CD1c-positive myeloid dendritic cell (primary cell): Measurements from ENCODE around the gene ZIC3.

Experiments
- DNase-seq: peaks from one replicate; pipeline ENCODE4 v3.0.0-alpha.2; 2016; ENCODE audit errors: extremely low spot score

The ZIC3 gene

GRCh38 chrX:137574102-137574783 is 8.3 kb downstream of the ZIC3 start:
- no peak for DNase-seq

DNA sequence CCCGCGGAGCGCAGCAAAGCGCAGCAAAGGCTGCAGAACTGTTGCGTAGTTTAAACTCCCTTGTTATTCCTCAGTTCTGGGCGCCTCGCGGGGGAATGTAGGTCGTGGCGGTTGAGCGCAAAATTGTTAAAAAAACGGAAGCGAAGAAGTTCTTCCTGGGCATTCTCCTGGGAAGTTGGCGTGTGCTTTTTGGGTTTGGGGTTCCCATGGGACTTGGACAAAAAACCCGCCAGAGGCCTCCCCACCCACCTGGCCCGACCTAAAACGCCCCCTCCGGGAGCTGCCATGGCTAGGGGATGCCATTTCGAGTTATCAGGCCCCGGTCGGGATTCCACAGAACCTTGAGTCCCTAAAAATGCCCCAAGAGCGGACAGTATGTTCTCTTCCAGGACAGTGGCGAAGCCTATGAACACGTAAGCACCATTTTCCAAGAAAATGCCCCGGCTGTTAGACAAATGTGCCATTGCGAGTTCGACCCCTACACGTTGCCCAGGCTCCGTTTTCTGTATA is 8.9 kb downstream of the ZIC3 start:
- no peak for DNase-seq

DNA sequence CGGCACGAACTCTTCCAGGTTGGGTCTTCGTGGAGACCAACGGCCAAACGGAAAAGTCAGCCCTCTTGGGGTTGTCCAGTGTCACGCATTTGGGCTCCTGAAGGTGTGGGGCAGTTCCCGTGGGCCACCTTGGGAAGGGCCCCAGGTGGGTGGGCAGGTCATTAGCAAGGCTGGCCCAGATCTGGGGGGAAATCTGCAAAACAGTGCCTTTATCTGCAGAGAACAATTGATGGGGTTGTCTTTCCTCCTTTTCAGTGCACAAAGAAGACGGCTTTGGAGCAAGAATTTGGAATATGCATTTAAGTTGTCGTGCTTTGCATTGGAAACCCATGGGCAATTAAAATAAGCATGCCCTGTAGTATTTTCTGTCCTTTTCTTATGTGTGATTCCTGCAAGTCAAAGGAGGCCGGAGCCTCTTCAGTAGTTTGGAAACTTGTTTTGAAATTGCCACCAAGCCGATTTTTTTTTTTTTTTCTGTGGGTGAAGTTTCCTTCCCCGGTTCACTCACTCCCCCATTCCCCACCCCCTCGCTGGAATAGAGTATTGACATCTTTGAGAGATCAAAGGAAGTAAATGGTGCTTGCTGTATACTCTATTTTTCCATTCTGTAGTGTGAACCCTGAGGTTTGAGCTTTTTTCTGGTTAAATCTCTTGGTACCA is 9.8 kb downstream of the ZIC3 start:
- no peak for DNase-seq

DNA sequence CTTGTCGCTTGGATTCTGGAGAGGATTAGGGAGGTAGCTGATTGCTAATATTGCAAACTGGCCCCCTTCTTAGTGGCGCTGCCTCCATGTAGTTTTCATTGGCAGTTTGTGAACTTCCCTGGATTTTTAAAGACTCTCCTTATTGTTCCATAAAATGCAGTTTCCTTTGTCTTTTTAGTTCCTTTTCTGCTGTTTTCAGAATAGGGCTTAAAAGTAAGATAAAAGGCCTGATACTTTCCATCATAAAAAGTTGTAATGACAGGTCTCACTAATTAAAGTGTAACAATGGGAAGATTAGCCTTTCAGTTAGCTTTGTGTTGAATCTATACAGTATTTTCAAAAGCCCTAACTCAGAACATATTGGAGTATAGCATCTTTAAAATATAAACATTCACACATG is 21.2 kb downstream of the ZIC3 start:
- DNase-seq, result no peak

DNA sequence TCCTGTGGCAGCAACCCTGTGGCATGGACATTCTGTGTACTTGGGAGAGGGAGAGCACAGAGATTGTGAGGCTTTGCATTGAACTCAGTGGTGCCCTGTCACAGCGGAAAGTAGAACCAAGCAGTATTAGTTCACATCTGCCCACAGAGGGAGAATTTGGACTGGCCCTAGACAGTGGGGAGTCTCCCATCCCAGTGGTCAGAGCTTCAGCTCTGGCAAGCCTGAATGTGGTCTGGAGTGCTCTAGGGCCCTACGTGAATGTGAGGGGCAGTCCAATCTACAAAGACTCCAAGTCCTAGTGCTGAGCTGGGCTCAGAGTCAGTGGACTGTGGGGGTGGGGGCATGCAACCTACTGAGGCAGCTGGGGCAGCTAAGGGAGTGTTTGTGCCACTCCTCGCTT is 34.8 kb downstream of the ZIC3 start:
- no peak for DNase-seq
